ENCODE measurements around the gene FAM177A1. TPM values are rescaled to one million over a fixed set of nuclear protein-coding genes. Genes with fewer than 3 reads are reported as not detected.

Gene FAM177A1
- total and polyA plus RNA-seq, 9 of the 15 experiments (the other 6 are each of a cell fraction or from before 2014, with no cell fraction given): 7.7 to 36.2 (median 29.9) TPM

DNA sequence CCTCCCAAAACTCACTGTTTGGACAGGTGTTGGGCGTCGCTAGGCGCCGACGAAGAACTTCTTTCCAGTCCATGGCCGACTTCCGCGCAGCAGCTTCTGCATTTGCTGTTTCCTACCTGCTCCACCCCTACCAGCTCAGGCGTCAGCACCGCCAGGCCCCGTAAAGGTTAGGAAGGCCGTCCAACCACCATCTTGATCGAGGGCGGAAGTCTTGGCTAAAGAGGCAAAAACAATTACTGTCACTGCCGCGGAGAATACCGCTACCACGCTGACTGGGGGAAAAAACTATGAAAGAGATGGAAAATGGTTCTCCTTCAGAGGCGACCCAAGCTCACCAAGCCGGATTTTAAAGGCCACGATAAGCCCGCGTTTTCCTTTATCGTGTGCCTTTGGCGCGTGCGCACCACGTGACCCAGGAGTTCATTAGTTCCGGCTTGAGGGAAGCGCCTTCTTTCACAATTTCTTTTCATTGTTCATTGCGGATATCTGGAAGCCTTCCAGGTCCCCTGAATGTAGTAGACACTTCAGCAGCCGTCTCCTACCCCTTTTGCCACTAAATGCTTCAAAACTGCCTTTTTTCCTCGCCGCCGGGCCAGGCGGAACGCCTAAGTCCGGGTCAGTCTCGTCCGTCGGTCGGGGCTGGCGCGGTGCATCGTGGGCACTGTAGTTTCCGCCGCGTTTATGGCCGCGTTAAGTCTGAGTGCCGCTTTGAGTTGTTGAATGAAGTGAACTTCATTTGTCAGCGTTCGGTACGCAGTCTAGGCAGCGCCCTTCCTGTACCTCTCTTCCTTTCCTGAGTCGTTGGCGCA, 76.0 kb downstream of the FAM177A1 start, which contains the start of the genes PPP2R3C and PRORP (continued):
- TF ChIP-seq ZNF282 (CRISPR knock-in tag; IDR thresholded peaks at IDR 0.05) (no peak), ZNF197 (CRISPR knock-in tag; IDR thresholded peaks at IDR 0.05; ENCODE audit: low read depth) (0 out of 2 replicates have a peak, but pooled peaks have one; percentile 61), DMBX1 (CRISPR knock-in tag; IDR thresholded peaks at IDR 0.05; ENCODE audit: borderline replicate concordance) (no peak; the same call in none of the 2 replicates), ZBTB26 (CRISPR knock-in tag; IDR thresholded peaks at IDR 0.05) (no peak; the same call in 1 of the 2 replicates), KLF10 (CRISPR knock-in tag; IDR thresholded peaks at IDR 0.05) (no peak), ZNF586 (CRISPR knock-in tag; conservative IDR thresholded peaks at IDR 0.05) (no peak), SP1 (CRISPR knock-in tag; IDR thresholded peaks at IDR 0.05) (peak; percentile 70; the same call in 1 of the 2 replicates), EGR1 (conservative IDR thresholded peaks at IDR 0.05) (no peak), NRF1 (conservative IDR thresholded peaks at IDR 0.05 in 1 of 2, IDR thresholded peaks at IDR 0.05 in 1 of 2) (peak; percentile 78 to 84), DIDO1 (tag; IDR thresholded peaks at IDR 0.05; ENCODE audit: low read depth) (peak; percentile 67; the same call in 1 of the 2 replicates), ARNT (IDR thresholded peaks at IDR 0.05) (peak in 1 of 2 experiments; percentile 24; a peak in 1 of 4 replicates), ZNF518B (CRISPR knock-in tag; IDR thresholded peaks at IDR 0.05) (no peak), RFX7 (CRISPR knock-in tag; IDR thresholded peaks at IDR 0.05) (no peak), HNRNPH1 (optimal IDR thresholded peaks at IDR 0.05; ENCODE audit: low read depth, low read length) (no peak)
- TF ChIP-seq, protein P1, sequence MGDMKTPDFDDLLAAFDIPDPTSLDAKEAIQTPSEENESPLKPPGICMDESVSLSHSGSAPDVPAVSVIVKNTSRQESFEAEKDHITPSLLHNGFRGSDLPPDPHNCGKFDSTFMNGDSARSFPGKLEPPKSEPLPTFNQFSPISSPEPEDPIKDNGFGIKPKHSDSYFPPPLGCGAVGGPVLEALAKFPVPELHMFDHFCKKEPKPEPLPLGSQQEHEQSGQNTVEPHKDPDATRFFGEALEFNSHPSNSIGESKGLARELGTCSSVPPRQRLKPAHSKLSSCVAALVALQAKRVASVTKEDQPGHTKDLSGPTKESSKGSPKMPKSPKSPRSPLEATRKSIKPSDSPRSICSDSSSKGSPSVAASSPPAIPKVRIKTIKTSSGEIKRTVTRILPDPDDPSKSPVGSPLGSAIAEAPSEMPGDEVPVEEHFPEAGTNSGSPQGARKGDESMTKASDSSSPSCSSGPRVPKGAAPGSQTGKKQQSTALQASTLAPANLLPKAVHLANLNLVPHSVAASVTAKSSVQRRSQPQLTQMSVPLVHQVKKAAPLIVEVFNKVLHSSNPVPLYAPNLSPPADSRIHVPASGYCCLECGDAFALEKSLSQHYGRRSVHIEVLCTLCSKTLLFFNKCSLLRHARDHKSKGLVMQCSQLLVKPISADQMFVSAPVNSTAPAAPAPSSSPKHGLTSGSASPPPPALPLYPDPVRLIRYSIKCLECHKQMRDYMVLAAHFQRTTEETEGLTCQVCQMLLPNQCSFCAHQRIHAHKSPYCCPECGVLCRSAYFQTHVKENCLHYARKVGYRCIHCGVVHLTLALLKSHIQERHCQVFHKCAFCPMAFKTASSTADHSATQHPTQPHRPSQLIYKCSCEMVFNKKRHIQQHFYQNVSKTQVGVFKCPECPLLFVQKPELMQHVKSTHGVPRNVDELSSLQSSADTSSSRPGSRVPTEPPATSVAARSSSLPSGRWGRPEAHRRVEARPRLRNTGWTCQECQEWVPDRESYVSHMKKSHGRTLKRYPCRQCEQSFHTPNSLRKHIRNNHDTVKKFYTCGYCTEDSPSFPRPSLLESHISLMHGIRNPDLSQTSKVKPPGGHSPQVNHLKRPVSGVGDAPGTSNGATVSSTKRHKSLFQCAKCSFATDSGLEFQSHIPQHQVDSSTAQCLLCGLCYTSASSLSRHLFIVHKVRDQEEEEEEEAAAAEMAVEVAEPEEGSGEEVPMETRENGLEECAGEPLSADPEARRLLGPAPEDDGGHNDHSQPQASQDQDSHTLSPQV (IDR thresholded peaks at IDR 0.05): peak; percentile 73; the same call in 1 of the 2 replicates
- TF ChIP-seq, protein P2, sequence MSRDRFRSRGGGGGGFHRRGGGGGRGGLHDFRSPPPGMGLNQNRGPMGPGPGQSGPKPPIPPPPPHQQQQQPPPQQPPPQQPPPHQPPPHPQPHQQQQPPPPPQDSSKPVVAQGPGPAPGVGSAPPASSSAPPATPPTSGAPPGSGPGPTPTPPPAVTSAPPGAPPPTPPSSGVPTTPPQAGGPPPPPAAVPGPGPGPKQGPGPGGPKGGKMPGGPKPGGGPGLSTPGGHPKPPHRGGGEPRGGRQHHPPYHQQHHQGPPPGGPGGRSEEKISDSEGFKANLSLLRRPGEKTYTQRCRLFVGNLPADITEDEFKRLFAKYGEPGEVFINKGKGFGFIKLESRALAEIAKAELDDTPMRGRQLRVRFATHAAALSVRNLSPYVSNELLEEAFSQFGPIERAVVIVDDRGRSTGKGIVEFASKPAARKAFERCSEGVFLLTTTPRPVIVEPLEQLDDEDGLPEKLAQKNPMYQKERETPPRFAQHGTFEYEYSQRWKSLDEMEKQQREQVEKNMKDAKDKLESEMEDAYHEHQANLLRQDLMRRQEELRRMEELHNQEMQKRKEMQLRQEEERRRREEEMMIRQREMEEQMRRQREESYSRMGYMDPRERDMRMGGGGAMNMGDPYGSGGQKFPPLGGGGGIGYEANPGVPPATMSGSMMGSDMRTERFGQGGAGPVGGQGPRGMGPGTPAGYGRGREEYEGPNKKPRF (IDR thresholded peaks at IDR 0.05; ENCODE audit: low read depth, low read length): no peak

All from K562 (cell line).